Gastrocnemius medialis (tissue), 4 donors: ENCODE results near the gene PIEZO1. TPM values are rescaled to one million over a fixed set of nuclear protein-coding genes. Genes with fewer than 3 reads are reported as not detected.

Experiments used
- ATAC-seq, 2 donors: fragments of 150-250 bp; one replicate each; pipeline ENCODE4 v1.9.1; 2016
- DNase-seq, 2 donors: peaks; one replicate each; pipeline ENCODE4 v3.0.0-alpha.2; 2019
- H3K27ac ChIP-seq, 4 donors: fragments of 200-600 bp; sonication (generic); 1 replicate in 1 of 4; 2 replicates in 3 of 4; pipeline ENCODE4 v1.5.1; 2016 to 2018; ENCODE audit warnings: mild to moderate bottlenecking in 2 of 4, moderate library complexity in 1 of 4
- H3K27me3 ChIP-seq, 3 donors: fragments of 200-600 bp; sonication (generic) in 2 of 3; 1 replicate in 1 of 3; 2 replicates in 2 of 3; pipeline versions ENCODE4 v1.5.1 to v1.6.0; 2016 to 2019; ENCODE audit warnings: mild to moderate bottlenecking in 1 of 3, moderate library complexity in 1 of 3
- H3K36me3 ChIP-seq, 2 donors: fragments of 200-600 bp; sonication (generic) in 1 of 2; one replicate each; pipeline ENCODE4 v1.5.1; 2017 to 2018
- H3K4me1 ChIP-seq, 2 donors: fragments of 200-600 bp; sonication (generic) in 1 of 2; one replicate each; pipeline ENCODE4 v1.5.1; 2016 to 2017; ENCODE audit warnings: mild to moderate bottlenecking in 2 of 2
- H3K4me3 ChIP-seq, 4 donors: fragments of 200-600 bp; sonication (generic) in 3 of 4; 1 replicate in 1 of 4; 2 replicates in 3 of 4; pipeline ENCODE4 v1.5.1; 2016 to 2019; ENCODE audit warnings: mild to moderate bottlenecking in 2 of 4
- H3K9me3 ChIP-seq, 3 donors: fragments of 200-600 bp; sonication (generic) in 2 of 3; 1 replicate in 1 of 3; 2 replicates in 2 of 3; pipeline ENCODE4 v1.5.1; 2016 to 2019
- POLR2A ChIP-seq, 2 donors: fragments of 450-650 bp; IDR thresholded peaks; one replicate each; pipeline ENCODE4 v1.6.1; 2017; ENCODE audit warnings: antibody characterized with exemption in 2 of 2, mild to moderate bottlenecking in 2 of 2, moderate library complexity in 2 of 2
- in situ Hi-C, 4 donors: fragments of 200-750 bp; cut with MboI; loops; one replicate each; pipeline versions ENCODE4 v1.15.0 to v1.8.0; 2017; ENCODE audit warnings: low sequenced_read_pairs in 4 of 4
- intact Hi-C: fragments of 100-400 bp; cut with DNase I; formaldehyde crosslinking; loops from one replicate; pipeline ENCODE4 v1.15.1; 2023; ENCODE audit warnings: low total_unique reads
- total RNA-seq, 4 donors: library from RNA; depleted of rRNA; stranded (reverse); fragments of >200 nt; gene quantifications; one replicate each; pipeline versions ENCODE4 v1.1.0 to v1.2.3, GENCODE V29; 2016
- TF ChIP-seq, protein P1 (sequence below), 5 experiments: fragments of 450-650 bp in 3 of 5; fragments of 200-600 bp in 2 of 5; sonication (generic) in 2 of 5; IDR thresholded peaks in 4 of 5; conservative IDR thresholded peaks in 1 of 5; 1 replicate in 4 of 5; 2 replicates in 1 of 5; pipeline ENCODE4 v1.5.1; 2016 to 2019; ENCODE audit warnings: antibody characterized with exemption in 5 of 5, mild to moderate bottlenecking in 3 of 5, moderate library complexity in 3 of 5

PIEZO1 gene
- total RNA-seq, 4 donors from 2014 or later: 9.0 to 37.0 (median 16.5) TPM

DNA sequence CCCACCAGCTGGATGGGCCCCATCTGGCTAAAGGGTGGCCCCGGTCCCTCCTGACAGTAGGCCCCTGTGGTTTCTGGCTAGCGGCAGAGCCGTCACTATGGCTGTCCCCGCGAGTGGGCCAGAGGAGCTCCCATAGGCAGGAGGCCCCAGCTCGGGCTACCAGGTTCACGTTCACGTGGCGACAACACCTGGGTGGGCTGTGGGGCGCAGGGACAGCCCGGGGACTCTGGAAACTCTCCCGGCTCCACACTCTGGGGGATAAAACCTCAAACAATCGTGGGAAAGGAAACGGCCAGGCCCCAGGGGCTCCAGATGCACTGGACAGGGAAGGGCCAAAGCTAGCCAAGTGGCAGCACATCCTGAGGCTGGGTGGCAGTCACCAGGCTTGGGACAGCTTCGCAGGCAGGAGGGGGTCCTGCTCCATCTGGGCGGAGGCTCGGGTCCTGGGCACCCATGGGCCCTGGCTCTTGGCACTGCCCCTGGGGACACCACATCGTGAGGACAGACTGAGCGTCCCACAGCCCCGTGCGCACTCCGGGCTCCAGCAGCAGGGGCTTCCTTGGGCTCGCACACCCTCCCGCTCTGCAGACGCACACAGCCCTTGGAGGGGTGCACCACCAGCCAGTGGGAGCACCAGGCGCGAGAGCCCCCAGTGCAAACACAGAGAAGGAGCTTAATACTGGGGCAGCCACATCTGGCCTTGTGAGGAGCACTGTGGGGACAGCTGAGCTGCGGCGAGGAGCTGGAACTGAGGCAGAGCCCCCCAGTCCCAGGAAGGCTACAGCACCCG, 83.2 kb downstream of the PIEZO1 start:
- Histone ChIP-seq H3K4me3 (peak overlapping the region in 2 of 4 donors; percentile 2 to 24), H3K4me1 (peaks cover 15 to 18% of the 10 kb centered on the region in 2 donors), H3K27me3 (no peaks in the 10 kb centered on the region), H3K27ac (peak overlapping the region in 3 of 4 donors; percentile 43 to 72 (median 71)), H3K9me3 (no peaks in the 10 kb centered on the region), H3K36me3 (peaks cover 0 to 28% of the 10 kb centered on the region in 2 donors)
- in situ Hi-C loops (loop anchor here in 1 of 4 donors (10.0 kb wide), 1 partner anchor 127 kb away; the partner anchor contains the start of gene ZC3H18), intact Hi-C loops (loop anchor here (10.0 kb wide), 1 partner anchor 153 kb away; the partner anchor contains the start of genes GALNS and TRAPPC2L)
- no peak for DNase-seq
- no peak for ATAC-seq
- TF ChIP-seq, protein P1, sequence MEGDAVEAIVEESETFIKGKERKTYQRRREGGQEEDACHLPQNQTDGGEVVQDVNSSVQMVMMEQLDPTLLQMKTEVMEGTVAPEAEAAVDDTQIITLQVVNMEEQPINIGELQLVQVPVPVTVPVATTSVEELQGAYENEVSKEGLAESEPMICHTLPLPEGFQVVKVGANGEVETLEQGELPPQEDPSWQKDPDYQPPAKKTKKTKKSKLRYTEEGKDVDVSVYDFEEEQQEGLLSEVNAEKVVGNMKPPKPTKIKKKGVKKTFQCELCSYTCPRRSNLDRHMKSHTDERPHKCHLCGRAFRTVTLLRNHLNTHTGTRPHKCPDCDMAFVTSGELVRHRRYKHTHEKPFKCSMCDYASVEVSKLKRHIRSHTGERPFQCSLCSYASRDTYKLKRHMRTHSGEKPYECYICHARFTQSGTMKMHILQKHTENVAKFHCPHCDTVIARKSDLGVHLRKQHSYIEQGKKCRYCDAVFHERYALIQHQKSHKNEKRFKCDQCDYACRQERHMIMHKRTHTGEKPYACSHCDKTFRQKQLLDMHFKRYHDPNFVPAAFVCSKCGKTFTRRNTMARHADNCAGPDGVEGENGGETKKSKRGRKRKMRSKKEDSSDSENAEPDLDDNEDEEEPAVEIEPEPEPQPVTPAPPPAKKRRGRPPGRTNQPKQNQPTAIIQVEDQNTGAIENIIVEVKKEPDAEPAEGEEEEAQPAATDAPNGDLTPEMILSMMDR (IDR thresholded peaks at IDR 0.05 in 4 of 5, conservative IDR thresholded peaks at IDR 0.05 in 1 of 5): no peak
- TF ChIP-seq POLR2A (IDR thresholded peaks at IDR 0.05): no peak

DNA sequence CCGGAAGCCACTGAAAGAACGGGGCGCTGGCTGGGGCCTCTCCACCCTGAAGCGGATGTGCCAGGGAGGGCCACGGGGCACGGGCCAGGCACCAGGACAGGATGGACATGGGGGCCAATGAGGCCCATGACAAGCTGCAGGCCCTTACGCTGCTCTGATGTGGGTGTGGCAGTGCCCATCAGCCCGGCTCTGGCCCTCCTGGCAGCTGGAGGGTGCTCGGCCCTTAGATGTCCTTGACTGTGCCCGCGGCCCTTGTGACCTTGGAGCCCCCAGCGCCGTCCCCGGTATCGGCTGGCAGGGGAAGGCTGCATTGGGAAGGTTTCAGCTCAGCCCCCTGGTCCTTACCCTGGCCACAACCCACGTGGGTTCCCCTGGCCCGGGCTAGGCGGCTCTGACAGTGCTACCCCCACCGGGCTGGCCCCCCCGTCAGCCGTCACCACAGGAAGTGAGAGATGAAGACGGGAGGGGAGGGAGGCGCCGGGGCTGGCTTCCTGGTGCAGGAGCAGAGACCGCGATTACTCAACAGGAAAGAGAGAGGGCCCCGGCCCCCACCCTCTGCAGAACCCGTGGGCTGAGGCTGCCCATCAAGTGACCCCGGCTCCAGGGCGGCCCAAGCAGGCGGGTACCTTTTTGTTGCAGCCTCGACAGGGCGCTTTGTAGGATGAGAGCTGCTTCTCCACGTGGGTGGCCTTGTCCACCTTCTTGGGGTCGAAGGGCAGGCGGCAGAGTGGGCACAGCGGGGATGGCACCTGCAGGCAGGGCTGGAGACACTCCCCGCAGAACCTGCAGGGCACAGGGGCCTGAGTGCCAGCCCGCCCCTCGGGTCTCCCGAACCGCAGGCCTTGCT, 84.2 kb downstream of the PIEZO1 start:
- H3K27me3 ChIP-seq: no peaks in the 10 kb centered on the region
- in situ Hi-C loops: loop anchor here in 1 of 4 donors (10.0 kb wide), 1 partner anchor 126 kb away; the partner anchor contains the start of gene ZC3H18
- DNase-seq (peak; percentile 75 to 78), ATAC-seq (peak in 1 of 2 donors; percentile 26)
- H3K4me1 ChIP-seq: peaks cover 18 to 19% of the 10 kb centered on the region in 2 donors
- H3K4me3 ChIP-seq: peak overlapping the region in 2 of 4 donors; percentile 2 to 24
- H3K9me3 ChIP-seq: no peaks in the 10 kb centered on the region
- intact Hi-C loops: loop anchor here (10.0 kb wide), 1 partner anchor 154 kb away; the partner anchor contains the start of genes GALNS and TRAPPC2L
- no peak for TF ChIP-seq POLR2A (IDR thresholded peaks at IDR 0.05)
- TF ChIP-seq, protein P1 (IDR thresholded peaks at IDR 0.05 in 4 of 5, conservative IDR thresholded peaks at IDR 0.05 in 1 of 5): no peak
- peaks cover 0 to 32% of the 10 kb centered on the region in 2 donors for H3K36me3 ChIP-seq
- peak overlapping the region in 3 of 4 donors; percentile 46 to 72 (median 71) for H3K27ac ChIP-seq

DNA sequence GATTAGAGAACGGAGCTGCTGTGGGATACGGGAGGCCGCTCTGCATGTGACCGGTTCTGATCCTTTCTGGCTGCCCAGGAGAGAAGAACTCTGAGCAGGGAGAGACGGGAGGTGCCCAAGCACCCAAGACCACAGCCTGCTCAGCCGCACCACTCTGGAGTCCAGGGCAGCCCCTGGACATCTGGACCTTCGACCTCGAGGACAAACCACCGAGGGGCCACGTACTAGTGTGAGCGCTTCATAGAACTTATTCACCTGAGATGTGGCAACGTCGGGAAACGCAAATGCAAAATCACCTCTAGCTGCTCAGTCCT, 84.7 kb downstream of the PIEZO1 start:
- Histone ChIP-seq H3K36me3 (peaks cover 0 to 32% of the 10 kb centered on the region in 2 donors), H3K4me3 (peak overlapping the region in 1 of 4 donors; percentile 24), H3K27ac (peak overlapping the region in 1 of 4 donors; percentile 71), H3K9me3 (no peaks in the 10 kb centered on the region), H3K27me3 (no peaks in the 10 kb centered on the region), H3K4me1 (peaks cover 19 to 21% of the 10 kb centered on the region in 2 donors)
- ATAC-seq: no peak
- TF ChIP-seq, protein P1 (IDR thresholded peaks at IDR 0.05 in 4 of 5, conservative IDR thresholded peaks at IDR 0.05 in 1 of 5): no peak
- TF ChIP-seq POLR2A (IDR thresholded peaks at IDR 0.05): no peak
- in situ Hi-C loops: loop anchor here in 1 of 4 donors (10.0 kb wide), 1 partner anchor 125 kb away; the partner anchor contains the start of gene ZC3H18
- no peak for DNase-seq
- intact Hi-C loops: loop anchor here (10.0 kb wide), 1 partner anchor 155 kb away; the partner anchor contains the start of genes GALNS and TRAPPC2L

DNA sequence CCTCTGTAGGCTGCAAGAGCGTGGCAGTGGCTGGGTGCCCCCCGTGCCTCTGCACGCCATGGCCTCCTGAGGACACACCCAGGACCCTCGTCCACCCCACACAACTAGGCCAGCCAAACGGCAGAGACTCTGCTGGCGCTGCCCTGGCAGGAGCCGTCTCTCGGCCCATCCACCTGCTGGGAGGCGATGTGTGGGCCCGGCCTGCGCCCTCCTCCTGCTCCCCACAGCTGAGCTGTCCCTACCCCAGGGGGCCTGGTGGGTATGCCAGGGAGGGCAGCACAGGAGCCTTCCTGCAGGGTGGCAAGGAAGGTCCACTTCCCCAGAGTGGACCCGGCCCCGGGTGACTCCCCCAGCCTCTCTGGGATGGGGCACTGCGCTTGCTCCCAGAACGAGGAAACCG, 85.8 kb downstream of the PIEZO1 start:
- no peaks in the 10 kb centered on the region for H3K9me3 ChIP-seq
- peaks cover 0 to 32% of the 10 kb centered on the region in 2 donors for H3K36me3 ChIP-seq
- in situ Hi-C loops: no loop called here
- H3K27me3 ChIP-seq: no peaks in the 10 kb centered on the region
- DNase-seq (no peak), ATAC-seq (no peak)
- no peak overlapping the region for H3K27ac ChIP-seq
- no peak for TF ChIP-seq POLR2A (IDR thresholded peaks at IDR 0.05)
- TF ChIP-seq, protein P1 (IDR thresholded peaks at IDR 0.05 in 4 of 5, conservative IDR thresholded peaks at IDR 0.05 in 1 of 5): no peak
- no peak overlapping the region for H3K4me3 ChIP-seq
- intact Hi-C loops: no loop called here
- peaks cover 14 to 15% of the 10 kb centered on the region in 2 donors for H3K4me1 ChIP-seq
